ENCODE measurements around the gene CLEC7A.

The CLEC7A gene

GRCh38 chr12:10069976-10070375, 60.0 kb downstream of the CLEC7A start:
- Histone ChIP-seq H3K4me2 (ENCODE audit: low read length, poor library complexity, severe bottlenecking) (no peak overlapping the region), H4K8ac (ENCODE audit: low read length) (no peak overlapping the region), H3K18ac (ENCODE audit: low read depth in 1 of 2, low read length in 2 of 2) (peak overlapping the region in 1 of 2 experiments; percentile 46), H2AK5ac (ENCODE audit: low read length, severe bottlenecking) (no peak overlapping the region), H2BK12ac (ENCODE audit: low read length in 2 of 2) (peak overlapping the region in 1 of 2 experiments; percentile 29), H3K4ac (ENCODE audit: low read depth in 1 of 2, low read length in 2 of 2) (no peak overlapping the region), H3K23ac (ENCODE audit: low read length in 2 of 2) (no peak overlapping the region), H3K27me3 (ENCODE audit: control insufficient read depth in 1 of 2, insufficient read depth in 1 of 2, low read length in 2 of 2) (peaks cover 0 to 4% of the 10 kb centered on the region in 2 experiments), H3K79me1 (replicated peaks; ENCODE audit: low read length, poor library complexity, severe bottlenecking) (no peaks in the 10 kb centered on the region), H3K27ac (ENCODE audit: low read length, poor library complexity, severe bottlenecking) (no peak overlapping the region), H2AFZ (ENCODE audit: low read depth, low read length) (no peak overlapping the region), H3K4me3 (ENCODE audit: insufficient read depth in 1 of 2, low read depth in 1 of 2, low read length in 2 of 2) (no peak overlapping the region), H3K9ac (ENCODE audit: low read length) (no peak overlapping the region), H3K14ac (ENCODE audit: low read length in 2 of 2) (no peak overlapping the region), H3K4me1 (ENCODE audit: control insufficient read depth, insufficient read depth, low read depth, low read length) (no peaks in the 10 kb centered on the region), H3K9me3 (ENCODE audit: control insufficient read depth, low read length) (no peaks in the 10 kb centered on the region), H2BK15ac (ENCODE audit: low read depth, poor library complexity, severe bottlenecking) (no peak overlapping the region), H2BK120ac (ENCODE audit: low read depth, low read length) (no peak overlapping the region), H3K36me3 (ENCODE audit: control insufficient read depth in 1 of 2, insufficient read depth in 2 of 2, low read depth in 1 of 2, low read length in 2 of 2) (no peaks in the 10 kb centered on the region), H2BK5ac (ENCODE audit: low read depth, low read length, poor library complexity, severe bottlenecking) (no peak overlapping the region), H4K91ac (ENCODE audit: low read length) (no peak overlapping the region)
- 28% methylated on average over 3 of the region's 3 CpGs for WGBS
- DNase-seq: no peak

DNA sequence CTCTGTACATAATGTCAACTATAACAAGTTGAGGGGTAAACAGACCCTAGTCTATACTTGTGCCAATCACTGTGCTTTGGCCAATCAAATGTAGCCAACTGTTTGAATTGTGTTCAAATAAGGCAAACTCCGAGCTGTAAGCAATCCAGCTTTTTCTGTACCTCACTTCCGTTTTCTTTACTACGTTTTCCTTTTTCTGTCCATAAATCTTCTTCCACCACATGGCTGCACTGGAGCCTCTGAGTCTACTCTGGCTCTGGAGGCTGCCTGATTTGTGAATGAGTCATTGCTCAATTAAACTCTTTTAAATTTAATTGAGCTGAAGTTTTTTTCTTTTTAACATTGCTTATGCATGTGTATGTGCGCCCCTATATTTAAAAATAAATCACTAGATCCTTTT, 60.9 kb downstream of the CLEC7A start:
- Histone ChIP-seq H3K14ac (ENCODE audit: low read length in 2 of 2) (no peak overlapping the region), H3K79me1 (replicated peaks; ENCODE audit: low read length, poor library complexity, severe bottlenecking) (no peaks in the 10 kb centered on the region)

DNA sequence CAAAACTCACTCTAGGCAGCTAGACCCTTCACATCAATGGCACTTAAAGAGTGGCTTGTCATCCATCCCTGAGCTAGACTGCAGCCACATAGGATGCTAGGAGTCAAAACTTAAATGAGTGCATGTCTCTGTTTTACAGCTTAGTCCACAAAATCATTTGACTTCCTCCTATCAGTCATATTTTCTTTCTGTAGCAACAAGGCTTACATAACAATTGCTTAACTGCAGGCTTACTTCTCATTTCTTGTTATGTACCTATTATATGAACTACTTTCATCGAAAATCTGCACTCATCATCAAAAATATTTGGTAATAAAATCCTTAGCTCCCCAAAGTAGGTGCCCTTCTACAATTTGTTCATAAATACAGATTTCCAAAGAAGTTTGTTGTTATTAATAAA, 61.4 kb downstream of the CLEC7A start:
- no peak overlapping the region for H2BK15ac ChIP-seq (ENCODE audit: low read depth, poor library complexity, severe bottlenecking)
- no peak overlapping the region for H2BK5ac ChIP-seq (ENCODE audit: low read depth, low read length, poor library complexity, severe bottlenecking)
- no peak overlapping the region for H3K4me3 ChIP-seq (ENCODE audit: insufficient read depth in 1 of 2, low read depth in 1 of 2, low read length in 2 of 2)
- peak overlapping the region in 1 of 2 experiments; percentile 81 for H2BK12ac ChIP-seq (ENCODE audit: low read length in 2 of 2)
- no peak for DNase-seq
- H3K4me2 ChIP-seq (ENCODE audit: low read length, poor library complexity, severe bottlenecking): no peak overlapping the region
- no peak overlapping the region for H2BK120ac ChIP-seq (ENCODE audit: low read depth, low read length)
- no peak overlapping the region for H3K27ac ChIP-seq (ENCODE audit: low read length, poor library complexity, severe bottlenecking)
- no peak overlapping the region for H3K18ac ChIP-seq (ENCODE audit: low read depth in 1 of 2, low read length in 2 of 2)
- H3K23ac ChIP-seq (ENCODE audit: low read length in 2 of 2): no peak overlapping the region
- H2AK5ac ChIP-seq (ENCODE audit: low read length, severe bottlenecking): no peak overlapping the region
- H3K14ac ChIP-seq (ENCODE audit: low read length in 2 of 2): no peak overlapping the region
- WGBS: 100% methylated on average over 1 of the region's 1 CpG
- H3K9me3 ChIP-seq (ENCODE audit: control insufficient read depth, low read length): no peaks in the 10 kb centered on the region
- no peaks in the 10 kb centered on the region for H3K79me1 ChIP-seq (replicated peaks; ENCODE audit: low read length, poor library complexity, severe bottlenecking)
- H3K36me3 ChIP-seq (ENCODE audit: control insufficient read depth in 1 of 2, insufficient read depth in 2 of 2, low read depth in 1 of 2, low read length in 2 of 2): no peaks in the 10 kb centered on the region
- H4K91ac ChIP-seq (ENCODE audit: low read length): no peak overlapping the region
- H2AFZ ChIP-seq (ENCODE audit: low read depth, low read length): no peak overlapping the region
- H3K9ac ChIP-seq (ENCODE audit: low read length): no peak overlapping the region
- H4K8ac ChIP-seq (ENCODE audit: low read length): no peak overlapping the region
- H3K4me1 ChIP-seq (ENCODE audit: control insufficient read depth, insufficient read depth, low read depth, low read length): no peaks in the 10 kb centered on the region
- no peak overlapping the region for H3K4ac ChIP-seq (ENCODE audit: low read depth in 1 of 2, low read length in 2 of 2)
- peaks cover 0 to 4% of the 10 kb centered on the region in 2 experiments for H3K27me3 ChIP-seq (ENCODE audit: control insufficient read depth in 1 of 2, insufficient read depth in 1 of 2, low read length in 2 of 2)

More for the DNA sequence above, 60.9 kb downstream of the CLEC7A start:
- peaks cover 0 to 4% of the 10 kb centered on the region in 2 experiments for H3K27me3 ChIP-seq (ENCODE audit: control insufficient read depth in 1 of 2, insufficient read depth in 1 of 2, low read length in 2 of 2)
- no peaks in the 10 kb centered on the region for H3K36me3 ChIP-seq (ENCODE audit: control insufficient read depth in 1 of 2, insufficient read depth in 2 of 2, low read depth in 1 of 2, low read length in 2 of 2)
- no peak overlapping the region for H2BK15ac ChIP-seq (ENCODE audit: low read depth, poor library complexity, severe bottlenecking)
- no peak overlapping the region for H3K27ac ChIP-seq (ENCODE audit: low read length, poor library complexity, severe bottlenecking)
- no peaks in the 10 kb centered on the region for H3K9me3 ChIP-seq (ENCODE audit: control insufficient read depth, low read length)
- no peak overlapping the region for H2BK120ac ChIP-seq (ENCODE audit: low read depth, low read length)
- WGBS: 19% methylated on average over 3 of the region's 4 CpGs
- no peak overlapping the region for H3K23ac ChIP-seq (ENCODE audit: low read length in 2 of 2)
- H4K91ac ChIP-seq (ENCODE audit: low read length): no peak overlapping the region
- H2AFZ ChIP-seq (ENCODE audit: low read depth, low read length): no peak overlapping the region
- no peak overlapping the region for H3K4me2 ChIP-seq (ENCODE audit: low read length, poor library complexity, severe bottlenecking)
- H3K18ac ChIP-seq (ENCODE audit: low read depth in 1 of 2, low read length in 2 of 2): no peak overlapping the region
- DNase-seq: peak; percentile 83
- H3K4ac ChIP-seq (ENCODE audit: low read depth in 1 of 2, low read length in 2 of 2): no peak overlapping the region
- H2BK12ac ChIP-seq (ENCODE audit: low read length in 2 of 2): no peak overlapping the region
- H2BK5ac ChIP-seq (ENCODE audit: low read depth, low read length, poor library complexity, severe bottlenecking): no peak overlapping the region
- no peaks in the 10 kb centered on the region for H3K4me1 ChIP-seq (ENCODE audit: control insufficient read depth, insufficient read depth, low read depth, low read length)
- no peak overlapping the region for H4K8ac ChIP-seq (ENCODE audit: low read length)
- no peak overlapping the region for H2AK5ac ChIP-seq (ENCODE audit: low read length, severe bottlenecking)
- no peak overlapping the region for H3K9ac ChIP-seq (ENCODE audit: low read length)
- H3K4me3 ChIP-seq (ENCODE audit: insufficient read depth in 1 of 2, low read depth in 1 of 2, low read length in 2 of 2): no peak overlapping the region

DNA sequence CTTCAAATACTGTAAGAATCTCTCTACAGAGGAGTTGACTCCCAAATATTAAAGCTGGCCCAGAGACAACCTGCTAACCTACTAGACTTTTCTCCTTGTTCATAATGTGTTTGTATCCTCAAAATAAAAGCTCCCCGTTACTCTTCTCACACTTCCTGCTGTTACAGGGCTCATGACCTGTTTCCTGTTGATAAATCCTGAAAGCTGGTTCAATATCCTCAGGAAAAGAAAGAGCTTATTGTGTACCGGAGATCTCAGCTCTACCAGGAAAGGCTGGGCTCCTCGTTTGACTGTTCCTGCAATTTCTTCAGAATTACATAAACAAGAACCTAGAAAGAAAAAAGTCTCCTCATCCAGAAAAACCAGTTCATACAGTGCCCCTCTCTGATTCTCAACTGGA, 62.1 kb downstream of the CLEC7A start:
- Histone ChIP-seq H4K91ac (ENCODE audit: low read length) (no peak overlapping the region), H3K36me3 (ENCODE audit: control insufficient read depth in 1 of 2, insufficient read depth in 2 of 2, low read depth in 1 of 2, low read length in 2 of 2) (no peaks in the 10 kb centered on the region), H2BK12ac (ENCODE audit: low read length in 2 of 2) (no peak overlapping the region), H3K9ac (ENCODE audit: low read length) (no peak overlapping the region), H2BK5ac (ENCODE audit: low read depth, low read length, poor library complexity, severe bottlenecking) (no peak overlapping the region), H3K4me1 (ENCODE audit: control insufficient read depth, insufficient read depth, low read depth, low read length) (no peaks in the 10 kb centered on the region), H3K4me3 (ENCODE audit: insufficient read depth in 1 of 2, low read depth in 1 of 2, low read length in 2 of 2) (no peak overlapping the region), H3K27me3 (ENCODE audit: control insufficient read depth in 1 of 2, insufficient read depth in 1 of 2, low read length in 2 of 2) (peaks cover 0 to 4% of the 10 kb centered on the region in 2 experiments), H3K23ac (ENCODE audit: low read length in 2 of 2) (no peak overlapping the region), H2BK15ac (ENCODE audit: low read depth, poor library complexity, severe bottlenecking) (no peak overlapping the region), H2AK5ac (ENCODE audit: low read length, severe bottlenecking) (no peak overlapping the region), H3K14ac (ENCODE audit: low read length in 2 of 2) (no peak overlapping the region), H2AFZ (ENCODE audit: low read depth, low read length) (no peak overlapping the region), H3K18ac (ENCODE audit: low read depth in 1 of 2, low read length in 2 of 2) (no peak overlapping the region), H3K27ac (ENCODE audit: low read length, poor library complexity, severe bottlenecking) (no peak overlapping the region), H2BK120ac (ENCODE audit: low read depth, low read length) (no peak overlapping the region), H3K79me1 (replicated peaks; ENCODE audit: low read length, poor library complexity, severe bottlenecking) (no peaks in the 10 kb centered on the region), H4K8ac (ENCODE audit: low read length) (no peak overlapping the region), H3K9me3 (ENCODE audit: control insufficient read depth, low read length) (no peaks in the 10 kb centered on the region), H3K4ac (ENCODE audit: low read depth in 1 of 2, low read length in 2 of 2) (no peak overlapping the region), H3K4me2 (ENCODE audit: low read length, poor library complexity, severe bottlenecking) (no peak overlapping the region)
- WGBS: 18% methylated on average over 3 of the region's 3 CpGs
- peak; percentile 23 for DNase-seq
